Ovary (tissue), 9 donors: ENCODE measurements around the gene PXK. TPM values are rescaled to one million over a fixed set of nuclear protein-coding genes. Genes with fewer than 3 reads are reported as not detected.

ENCODE experiments used
- DNase-seq, 5 donors: peaks; one replicate each; pipeline ENCODE4 v3.0.0-alpha.2; 2019 to 2020
- H3K27ac ChIP-seq, 2 donors: fragments of 200-600 bp; one replicate each; pipeline versions ENCODE4 v1.5.1 to v1.8.0; 2019 to 2022
- H3K27me3 ChIP-seq: fragments of 200-600 bp; one replicate; pipeline ENCODE4 v1.8.0; 2022
- H3K36me3 ChIP-seq: fragments of 200-600 bp; sonication (generic); one replicate; pipeline ENCODE4 v1.5.1; 2019
- H3K4me1 ChIP-seq: one replicate; pipeline ENCODE4 v1.8.1; 2013; ENCODE audit warnings: mild to moderate bottlenecking, moderate library complexity; ENCODE audit not compliant: insufficient read depth
- H3K4me3 ChIP-seq: fragments of 200-600 bp; sonication (generic); one replicate; pipeline ENCODE4 v1.5.1; 2017
- H3K9me3 ChIP-seq, 2 donors: fragments of 200-600 bp in 1 of 2; sonication (generic) in 1 of 2; one replicate each; pipeline versions ENCODE4 v1.5.1 to v1.8.1; 2013 to 2019; ENCODE audit warnings: mild to moderate bottlenecking in 1 of 2, moderate library complexity in 1 of 2
- CTCF ChIP-seq, 3 donors: fragments of 450-650 bp in 2 of 3; fragments of 200-600 bp in 1 of 3; IDR thresholded peaks; one replicate each; pipeline versions ENCODE4 v1.5.1 to v1.8.0; 2016 to 2022; ENCODE audit warnings: antibody characterized with exemption in 3 of 3, mild to moderate bottlenecking in 1 of 3
- EP300 ChIP-seq: sonication (generic); formaldehyde crosslinking; IDR thresholded peaks from one replicate; pipeline ENCODE4 v1.6.1; 2017; ENCODE audit warnings: antibody characterized with exemption
- POLR2A ChIP-seq: fragments of 450-650 bp; IDR thresholded peaks from one replicate; pipeline ENCODE4 v1.6.1; 2017; ENCODE audit warnings: antibody characterized with exemption, mild to moderate bottlenecking, moderate library complexity
- WGBS, 3 donors: extraction: QIAGEN DNeasy Blood & Tissue Kit in 1 of 3; methylation state at CpG; one replicate each; pipeline versions ENCODE4 v1.1.5 to v1.1.7; 2013 to 2017; 5-methylcytosine and 5-hydroxymethylcytosine counted together
- intact Hi-C, 4 donors: fragments of 100-400 bp; cut with DNase I; formaldehyde crosslinking; loops; one replicate each; pipeline versions ENCODE4 v1.11.0 to v1.15.1; 2022 to 2023
- polyA plus RNA-seq, 2 donors: library from polyadenylated mRNA; stranded (reverse); fragments of 200-250 nt in 1 of 2; fragments of 350-450 nt in 1 of 2; fragmentation: Illumina TruSeq in 1 of 2; extraction: RNeasy Lipid Tissue Mini Kit (QIAGEN cat#74804) in 1 of 2; gene quantifications; one replicate each; pipeline ENCODE4 v1.2.3, GENCODE V29; 2013 to 2014
- total RNA-seq, 7 donors: library from RNA; depleted of rRNA in 2 of 7; stranded (reverse); fragments of >200 nt in 2 of 7; fragmentation: NEBNext Ultra II Directional in 3 of 7; extraction: Animal tissue kit (Norgen Biotek cat#: 25700) in 3 of 7; gene quantifications; one replicate each; pipeline versions ENCODE4 v1.1.0 to v1.2.4, GENCODE V29; 2016 to 2023
- donor health status: DM: no; HTN: no; CAD: no; lungs with moderate emphysema.
- donor health status: DM: no; HTN: no; CAD: no.
- donor health status: Bipolar disorder and iron deficiency.
- donor health status: DM: yes; HTN: yes; CAD: no.
- donor health status: DM: no; HTN: no; CAD: no.
- donor health status: DM: yes; HTN: yes; CAD: no.

Gene PXK
- total and polyA plus RNA-seq, 9 donors, result 17.2 to 42.0 (median 25.9) TPM

DNA sequence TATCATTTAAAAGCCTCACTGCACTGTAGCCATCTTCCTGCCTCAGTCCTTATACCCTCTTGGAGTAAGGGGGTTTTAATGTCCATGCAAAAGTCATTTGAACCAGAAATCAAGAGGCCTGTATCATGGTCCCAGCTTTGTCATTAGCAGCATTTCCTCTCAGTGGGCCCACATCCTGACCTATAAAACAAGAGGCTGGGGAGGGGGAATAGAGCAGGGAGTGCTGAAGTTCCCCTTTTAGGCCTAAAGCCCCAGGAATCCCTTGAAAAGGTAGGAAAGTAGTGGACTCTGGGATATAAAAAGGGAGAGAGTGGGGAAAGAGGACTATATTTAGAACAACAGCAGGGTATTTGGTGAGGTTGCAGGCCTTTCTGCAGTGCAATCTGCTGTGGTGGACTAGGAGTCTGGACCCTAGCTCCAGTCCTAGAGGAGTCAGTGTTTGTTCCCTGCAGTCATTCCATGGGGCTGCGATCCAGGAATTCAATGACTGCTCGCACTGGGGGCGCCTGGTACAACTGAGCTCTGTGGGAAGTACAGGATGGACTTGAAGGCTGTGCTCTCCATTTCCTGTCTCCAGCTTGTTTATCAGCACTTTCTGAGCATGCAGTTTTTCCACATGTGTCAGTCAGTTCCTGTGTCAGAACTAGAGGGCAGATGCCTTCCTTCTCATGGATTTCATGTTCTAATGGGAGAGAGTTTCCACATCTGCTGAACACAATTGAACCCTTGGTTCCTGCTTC is 54.1 kb downstream of the PXK start:
- H3K27me3 ChIP-seq, result no peaks in the 10 kb centered on the region
- peak overlapping the region in 1 of 2 donors; percentile 60 for H3K27ac ChIP-seq
- TF ChIP-seq POLR2A, result no peak
- no peak for TF ChIP-seq CTCF (IDR thresholded peaks at IDR 0.05)
- no peak for TF ChIP-seq EP300
- H3K4me1 ChIP-seq, result peaks cover 6% of the 10 kb centered on the region
- H3K9me3 ChIP-seq, result no peaks in the 10 kb centered on the region
- DNase-seq, result peak in 1 of 5 donors; percentile 24
- WGBS, 3 donors, result 58 to 67% (median 61%) methylated on average over 3 of the region's 3 CpGs
- no peak overlapping the region for H3K4me3 ChIP-seq
- H3K36me3 ChIP-seq, result no peaks in the 10 kb centered on the region
- intact Hi-C loops, result no loop called here

DNA sequence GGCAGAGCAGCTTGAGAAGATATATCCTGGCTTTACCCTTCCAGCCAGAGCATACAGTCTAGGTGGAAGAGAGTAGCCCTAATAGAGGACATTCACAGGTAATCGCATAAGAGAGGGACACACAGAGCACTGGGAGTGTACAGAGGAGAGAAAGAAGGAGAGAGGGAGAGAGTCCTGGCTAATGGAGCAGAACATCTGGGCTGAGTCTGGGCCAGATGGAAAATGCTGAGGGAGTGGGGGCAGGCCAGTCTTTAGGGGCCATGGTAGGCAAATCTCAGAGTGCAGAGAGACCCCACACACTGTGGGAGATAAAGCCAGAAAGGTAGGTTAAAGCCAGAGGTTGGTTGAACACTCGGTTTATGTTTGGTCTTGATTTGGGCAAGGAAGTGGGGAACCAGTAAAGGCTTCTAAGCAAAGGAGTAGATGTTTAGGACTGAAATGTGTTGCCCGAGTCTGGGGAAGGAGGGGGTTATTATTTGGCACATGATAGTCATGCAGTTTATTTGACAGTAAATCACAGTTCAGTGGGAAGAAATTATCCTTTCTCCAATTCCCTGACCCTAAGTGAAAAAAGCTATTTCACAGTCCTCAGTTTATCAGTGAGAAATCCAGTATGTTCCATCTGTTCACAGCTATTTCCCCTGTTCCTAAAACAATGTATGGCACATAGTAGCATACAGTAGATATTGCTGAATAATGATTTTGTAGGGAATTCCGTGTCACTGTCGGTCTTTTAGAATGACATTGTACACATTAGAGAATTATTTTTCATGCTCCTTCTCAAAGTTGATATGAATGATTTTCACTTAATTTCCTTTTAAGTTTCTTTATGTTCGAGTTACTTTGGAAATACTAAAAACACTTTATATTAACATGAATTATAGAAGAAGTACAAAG is 55.2 kb downstream of the PXK start:
- H3K36me3 ChIP-seq, result no peaks in the 10 kb centered on the region
- no peak for TF ChIP-seq CTCF (IDR thresholded peaks at IDR 0.05)
- no peak for TF ChIP-seq EP300
- TF ChIP-seq POLR2A, result no peak
- intact Hi-C loops, result no loop called here
- no peak for DNase-seq
- H3K4me1 ChIP-seq, result peaks cover 11% of the 10 kb centered on the region
- H3K4me3 ChIP-seq, result no peak overlapping the region
- 23 to 31% (median 26%) methylated on average over 6 of the region's 6 CpGs for WGBS, 3 donors
- H3K27me3 ChIP-seq, result no peaks in the 10 kb centered on the region
- H3K9me3 ChIP-seq, result no peaks in the 10 kb centered on the region
- H3K27ac ChIP-seq, result peak overlapping the region in 1 of 2 donors; percentile 60

- peaks cover 11% of the 10 kb centered on the region for H3K4me1 ChIP-seq
- intact Hi-C loops, result no loop called here
- H3K27me3 ChIP-seq, result no peaks in the 10 kb centered on the region
- no peak overlapping the region for H3K4me3 ChIP-seq
- H3K27ac ChIP-seq, result peak overlapping the region in 1 of 2 donors; percentile 60
- DNase-seq, result no peak
- TF ChIP-seq POLR2A (no peak), CTCF (IDR thresholded peaks at IDR 0.05) (no peak), EP300 (no peak)
- no peaks in the 10 kb centered on the region for H3K36me3 ChIP-seq
- H3K9me3 ChIP-seq, result no peaks in the 10 kb centered on the region
Observed at GRCh38 chr3:58388550-58389091, 55.9 kb downstream of the PXK start.

DNA sequence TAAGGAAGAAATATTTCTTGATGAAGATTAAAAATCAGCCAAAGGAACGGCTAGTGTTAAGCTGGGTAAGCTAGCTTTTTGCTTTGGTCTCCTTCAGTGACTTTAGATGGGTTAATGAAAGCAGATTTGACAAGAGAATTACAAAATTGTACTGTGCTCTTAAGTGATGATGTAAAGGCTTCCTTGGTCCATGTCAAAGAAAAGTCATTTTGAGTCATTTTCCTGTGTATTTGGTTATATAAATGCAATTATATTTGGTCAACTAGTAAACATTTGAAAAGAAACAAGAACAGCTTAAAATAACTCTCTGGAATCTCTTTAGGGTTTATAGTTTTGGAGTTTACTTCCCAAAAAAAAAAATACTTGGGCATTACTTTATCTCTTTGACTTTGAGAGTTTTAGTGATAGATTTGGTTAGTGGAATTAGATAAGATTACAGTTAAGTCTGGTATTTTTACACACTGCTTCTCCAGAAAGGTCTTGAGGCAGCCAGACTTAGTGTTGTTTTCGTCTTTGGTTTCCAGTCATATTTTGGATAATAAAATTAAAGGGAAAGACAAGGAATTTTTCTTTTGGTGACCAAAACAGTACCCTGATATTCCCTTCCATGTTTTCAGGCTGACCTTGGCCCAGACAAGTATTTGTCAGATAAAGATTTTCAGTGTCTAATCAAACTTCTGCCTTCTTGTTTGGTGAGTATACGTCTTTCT is 58.6 kb downstream of the PXK start:
- H3K4me1 ChIP-seq, result peaks cover 15% of the 10 kb centered on the region
- H3K27me3 ChIP-seq, result no peaks in the 10 kb centered on the region
- no peak overlapping the region for H3K4me3 ChIP-seq
- WGBS, 3 donors, result 11 to 15% (median 15%) methylated on average over 3 of the region's 3 CpGs
- H3K9me3 ChIP-seq, result no peaks in the 10 kb centered on the region
- no peak for TF ChIP-seq CTCF (IDR thresholded peaks at IDR 0.05)
- H3K36me3 ChIP-seq, result no peaks in the 10 kb centered on the region
- peak overlapping the region in 1 of 2 donors; percentile 63 for H3K27ac ChIP-seq
- no peak for DNase-seq
- intact Hi-C loops, result no loop called here
